ENCODE data around the gene SLCO2B1. TPM values are rescaled to one million over a fixed set of nuclear protein-coding genes. Genes with fewer than 3 reads are reported as not detected.

The SLCO2B1 gene
- total RNA-seq, 1 experiment from 2014 or later = not detected

DNA sequence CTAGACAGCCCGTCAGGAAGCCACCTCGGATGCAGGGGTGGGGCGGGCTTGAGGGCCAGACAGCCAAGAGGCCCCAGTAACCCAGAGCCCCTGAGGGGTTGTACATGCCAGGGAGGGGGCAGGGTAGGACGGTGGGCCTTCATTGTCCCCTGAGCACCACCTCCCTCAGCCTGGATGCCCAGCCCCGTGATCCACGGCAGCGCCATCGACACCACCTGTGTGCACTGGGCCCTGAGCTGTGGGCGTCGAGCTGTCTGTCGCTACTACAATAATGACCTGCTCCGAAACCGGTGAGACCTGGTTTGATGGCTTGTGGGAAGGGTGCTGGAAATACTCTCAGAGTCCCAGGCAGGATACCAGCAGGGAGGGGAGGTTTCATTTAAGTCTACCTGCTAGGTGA, 52.2 kb downstream of the SLCO2B1 start:
- no peak for DNase-seq (ENCODE audit: low spot score)
- in situ Hi-C loops (cut with HindIII; ENCODE audit: low sequenced_read_pairs) = no loop called here

DNA sequence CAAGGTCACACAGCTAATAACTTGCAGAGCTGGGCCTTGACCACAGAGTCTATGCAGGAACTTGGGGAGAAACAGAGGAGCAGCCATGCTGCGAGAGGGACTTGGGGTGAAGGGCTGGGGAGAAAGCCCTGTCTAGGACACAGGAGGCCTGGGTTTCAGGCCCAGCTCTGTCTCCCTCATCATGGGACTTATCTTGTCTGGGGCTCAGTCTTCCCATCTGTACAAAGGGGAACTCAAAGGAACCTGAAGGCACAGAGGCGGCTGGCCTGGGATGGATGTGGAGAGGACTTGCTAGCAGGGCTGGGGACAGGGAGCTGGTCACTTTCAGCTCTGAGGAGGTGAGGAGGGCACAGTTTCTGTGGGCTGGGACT, 52.7 kb downstream of the SLCO2B1 start:
- DNase-seq (ENCODE audit: low spot score) = no peak
- in situ Hi-C loops (cut with HindIII; ENCODE audit: low sequenced_read_pairs) = no loop called here

DNA sequence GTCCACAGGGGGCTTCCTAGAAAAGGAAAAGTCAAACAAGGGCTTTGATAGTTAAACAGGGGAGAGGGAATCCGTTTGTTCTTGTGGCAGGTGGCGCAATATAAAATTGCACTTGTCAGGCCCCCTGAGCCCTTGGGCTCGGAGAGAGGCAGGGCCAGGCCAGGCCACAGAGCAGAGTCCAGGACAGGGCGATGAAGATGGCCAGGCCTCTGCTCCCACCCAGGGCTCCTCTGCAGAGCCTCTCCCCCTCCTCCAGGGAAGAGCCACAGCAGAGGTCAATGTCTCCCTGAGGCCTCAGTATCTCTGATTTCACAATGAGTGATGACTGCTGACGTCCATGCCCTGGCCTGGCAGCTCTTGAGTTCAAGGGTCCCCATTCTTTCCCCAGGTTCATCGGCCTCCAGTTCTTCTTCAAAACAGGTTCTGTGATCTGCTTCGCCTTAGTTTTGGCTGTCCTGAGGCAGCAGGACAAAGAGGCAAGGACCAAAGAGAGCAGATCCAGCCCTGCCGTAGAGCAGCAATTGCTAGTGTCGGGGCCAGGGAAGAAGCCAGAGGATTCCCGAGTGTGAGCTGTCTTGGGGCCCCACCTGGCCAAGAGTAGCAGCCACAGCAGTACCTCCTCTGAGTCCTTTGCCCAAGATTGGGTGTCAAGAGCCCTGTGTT, 53.2 kb downstream of the SLCO2B1 start:
- in situ Hi-C loops (cut with HindIII; ENCODE audit: low sequenced_read_pairs) = no loop called here
- DNase-seq (ENCODE audit: low spot score) = no peak

GRCh38 chr11:75204685-75205563, 54.0 kb downstream of the SLCO2B1 start:
- DNase-seq (ENCODE audit: low spot score) = peak; percentile 83
- in situ Hi-C loops (cut with HindIII; ENCODE audit: low sequenced_read_pairs) = no loop called here

GRCh38 chr11:75205564-75206020, 54.7 kb downstream of the SLCO2B1 start:
- DNase-seq (ENCODE audit: low spot score) = no peak
- in situ Hi-C loops (cut with HindIII; ENCODE audit: low sequenced_read_pairs) = no loop called here

DNA sequence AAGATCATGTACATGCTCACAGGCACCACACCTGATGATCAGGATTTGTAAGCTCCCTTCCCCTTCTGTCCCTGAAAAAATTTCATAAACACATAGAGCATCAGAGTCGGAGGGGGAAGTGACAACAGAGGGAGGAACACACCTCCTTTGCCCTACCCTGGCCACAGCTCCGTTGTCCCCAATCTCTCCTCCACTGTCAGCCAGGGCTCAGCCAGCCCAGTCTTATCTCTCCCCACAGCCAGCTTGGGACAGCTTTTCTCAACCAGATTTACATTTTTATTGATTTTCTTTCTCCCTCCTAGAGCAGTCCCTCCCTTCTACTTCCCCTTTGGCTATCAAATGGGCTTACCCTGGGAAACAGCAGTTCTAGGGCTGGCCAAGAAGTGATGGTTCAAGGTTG, 57.5 kb downstream of the SLCO2B1 start:
- no peak for DNase-seq (ENCODE audit: low spot score)
- in situ Hi-C loops (cut with HindIII; ENCODE audit: low sequenced_read_pairs) = no loop called here

DNA sequence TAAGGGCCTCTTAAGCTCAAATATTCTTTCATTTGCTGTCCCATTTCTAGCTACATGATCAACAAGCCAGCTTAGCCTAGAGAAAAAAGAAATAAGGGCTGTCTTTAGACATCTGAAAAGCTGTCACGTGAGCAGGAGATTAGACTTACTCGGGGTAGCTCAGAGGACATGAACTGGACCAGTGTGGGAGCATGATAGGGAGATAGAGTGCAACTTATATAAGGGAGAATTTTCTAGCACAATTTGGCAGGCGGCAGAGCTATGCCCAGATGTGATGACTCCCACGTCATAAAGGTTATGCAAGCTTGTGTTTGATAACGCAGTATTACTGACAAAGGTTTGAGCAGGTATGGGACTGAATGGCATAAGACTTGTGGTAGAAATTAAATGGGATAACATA, 61.5 kb downstream of the SLCO2B1 start:
- no peak for DNase-seq (ENCODE audit: low spot score)
- in situ Hi-C loops (cut with HindIII; ENCODE audit: low sequenced_read_pairs) = no loop called here

DNA sequence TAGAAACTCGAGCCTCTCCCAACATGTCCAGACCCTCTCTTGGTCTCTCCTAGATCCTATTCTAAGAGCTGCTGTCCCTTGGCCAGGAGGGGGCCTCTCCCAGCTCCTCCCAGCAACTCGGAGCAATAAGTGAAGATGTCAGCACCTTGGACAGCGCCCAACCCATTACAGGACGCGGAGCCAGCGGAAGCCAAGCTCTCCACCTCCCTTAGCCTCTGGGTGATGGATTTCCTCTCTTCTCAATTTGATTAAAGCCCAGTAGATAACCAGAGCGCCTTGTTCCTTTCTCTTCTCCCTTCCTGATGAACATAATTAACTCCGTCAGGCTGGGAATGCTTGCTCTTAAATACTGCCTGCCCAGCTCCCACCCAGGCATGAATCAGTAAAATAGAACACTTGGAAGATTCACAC, 63.5 kb downstream of the SLCO2B1 start:
- peak; percentile 37 for DNase-seq (ENCODE audit: low spot score)
- in situ Hi-C loops (cut with HindIII; ENCODE audit: low sequenced_read_pairs) = no loop called here

GRCh38 chr11:75214843-75215242, 63.9 kb downstream of the SLCO2B1 start:
- no peak for DNase-seq (ENCODE audit: low spot score)
- in situ Hi-C loops (cut with HindIII; ENCODE audit: low sequenced_read_pairs) = no loop called here

- in situ Hi-C loops (cut with HindIII; ENCODE audit: low sequenced_read_pairs) = no loop called here
- no peak for DNase-seq (ENCODE audit: low spot score)
Measured at GRCh38 chr11:75219869-75220268, 69.0 kb downstream of the SLCO2B1 start.

DNA sequence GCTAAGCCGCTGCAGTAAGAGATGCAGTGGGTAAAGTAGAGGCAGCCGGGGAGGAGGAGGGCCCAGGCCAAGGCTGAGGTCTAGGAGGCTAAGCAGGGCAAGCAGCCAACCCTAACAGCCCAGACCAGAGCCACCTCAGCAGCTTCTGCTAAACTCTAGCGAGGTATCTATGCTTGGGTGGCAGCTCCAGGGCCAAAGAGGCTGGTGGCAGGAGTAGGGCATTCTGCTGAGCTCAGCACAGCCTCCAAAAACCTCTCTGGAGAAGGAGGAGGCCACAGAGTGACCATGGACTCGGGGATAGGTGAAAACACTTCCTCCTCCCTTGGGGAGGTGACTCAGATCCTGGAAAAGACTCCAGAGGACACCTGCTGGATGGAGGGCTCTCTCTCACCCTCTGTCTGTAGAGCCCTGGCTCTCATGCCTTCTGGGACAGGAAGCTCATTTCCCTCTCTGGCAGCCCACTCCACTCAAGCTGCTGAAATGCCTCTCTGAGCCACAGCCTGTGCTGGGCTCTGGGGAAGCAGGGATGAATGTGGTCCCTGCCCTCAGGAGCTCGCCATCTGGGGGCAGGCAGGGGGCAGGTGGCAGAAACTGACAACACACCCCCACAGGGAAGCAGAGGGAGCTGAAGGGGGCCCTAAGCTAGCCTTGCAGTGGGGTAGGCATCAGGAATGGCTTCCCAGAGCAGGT, 73.2 kb downstream of the SLCO2B1 start:
- in situ Hi-C loops (cut with HindIII; ENCODE audit: low sequenced_read_pairs) = no loop called here
- no peak for DNase-seq (ENCODE audit: low spot score)

DNA sequence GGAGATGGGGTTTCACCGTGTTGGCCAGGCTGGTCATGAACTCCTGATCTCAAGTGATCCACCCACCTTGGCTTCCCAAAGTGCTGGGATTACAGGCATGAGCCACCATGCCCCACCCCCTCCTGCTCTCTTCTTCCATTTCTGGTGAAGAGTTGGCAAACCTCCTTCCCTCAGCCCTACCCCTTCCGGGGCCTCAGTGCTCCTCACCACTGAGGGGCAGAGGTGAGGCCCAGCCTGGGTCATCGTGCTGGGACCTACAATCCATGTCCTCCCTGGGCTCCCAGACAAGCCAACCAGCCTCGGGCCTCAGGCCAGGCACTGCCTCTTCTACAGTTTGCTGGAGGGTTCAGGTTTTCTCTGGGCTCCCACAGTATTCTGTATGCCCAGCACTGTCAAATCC, 74.9 kb downstream of the SLCO2B1 start:
- no peak for DNase-seq (ENCODE audit: low spot score)
- in situ Hi-C loops (cut with HindIII; ENCODE audit: low sequenced_read_pairs) = no loop called here

- in situ Hi-C loops (cut with HindIII; ENCODE audit: low sequenced_read_pairs) = no loop called here
- DNase-seq (ENCODE audit: low spot score) = no peak
Measured at GRCh38 chr11:75229466-75229865, 78.6 kb downstream of the SLCO2B1 start.

DNA sequence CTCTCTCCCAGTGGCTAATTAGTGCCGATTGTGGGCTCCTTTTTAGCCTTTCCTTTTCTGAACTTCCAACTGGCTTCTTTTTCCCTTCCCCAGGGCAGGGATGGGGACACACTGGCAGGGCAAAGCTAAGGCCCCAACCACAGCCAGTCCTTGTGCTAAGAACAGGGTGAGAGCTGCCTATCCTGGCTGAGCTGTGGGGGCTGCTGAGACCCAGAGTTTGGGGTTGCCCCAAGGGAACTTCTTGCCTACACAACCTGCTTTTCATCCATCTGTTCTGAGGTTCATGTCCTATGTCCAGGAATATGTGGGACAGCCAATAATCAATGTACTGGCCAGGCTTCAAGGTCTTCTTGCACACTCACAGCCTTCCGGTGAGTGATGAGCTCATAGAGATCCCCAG, 79.7 kb downstream of the SLCO2B1 start:
- DNase-seq (ENCODE audit: low spot score) = no peak
- in situ Hi-C loops (cut with HindIII; ENCODE audit: low sequenced_read_pairs) = no loop called here

GRCh38 chr11:75233754-75234172, 82.9 kb downstream of the SLCO2B1 start:
- in situ Hi-C loops (cut with HindIII; ENCODE audit: low sequenced_read_pairs) = no loop called here
- no peak for DNase-seq (ENCODE audit: low spot score)

DNA sequence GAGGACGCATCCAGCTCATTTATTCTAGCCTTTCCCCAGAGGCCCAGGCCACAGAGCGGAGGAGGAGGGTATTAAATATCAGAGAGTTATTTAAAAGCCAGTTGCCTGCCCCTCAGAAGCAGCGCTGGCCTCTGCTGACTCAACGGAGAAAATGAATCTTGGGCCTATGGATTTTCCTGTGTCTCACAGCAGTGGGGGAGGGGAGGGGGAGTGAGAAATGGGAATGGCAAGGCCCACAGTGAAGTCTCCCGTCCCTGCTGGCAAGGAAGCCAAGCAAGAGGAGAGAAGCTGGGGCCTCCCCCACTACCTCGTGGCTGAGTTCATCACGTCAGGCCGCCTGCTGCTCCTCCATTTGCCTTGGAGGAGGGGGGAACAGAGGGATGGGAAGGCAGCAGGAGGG, 85.2 kb downstream of the SLCO2B1 start:
- in situ Hi-C loops (cut with HindIII; ENCODE audit: low sequenced_read_pairs) = no loop called here
- DNase-seq (ENCODE audit: low spot score) = no peak

DNA sequence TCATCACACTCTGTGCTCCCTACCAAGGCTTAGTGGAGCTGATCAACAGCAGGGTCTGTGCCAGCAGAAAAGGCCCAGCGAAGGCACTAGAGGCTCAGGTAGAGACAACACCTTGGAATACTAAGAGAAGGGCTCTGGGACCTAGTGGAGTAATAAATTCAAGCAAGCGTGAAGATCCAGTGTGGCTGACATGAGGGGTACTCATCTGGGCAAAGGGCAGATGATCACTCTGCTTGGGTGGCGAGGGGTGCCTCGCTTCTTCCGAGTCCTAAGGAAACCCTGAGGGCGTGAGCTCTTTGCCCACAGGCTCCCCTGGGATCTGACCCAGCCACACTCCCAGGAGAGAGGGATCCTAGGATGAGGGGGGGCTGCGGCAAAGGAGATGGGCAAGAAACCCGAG, 86.1 kb downstream of the SLCO2B1 start:
- in situ Hi-C loops (cut with HindIII; ENCODE audit: low sequenced_read_pairs) = no loop called here
- DNase-seq (ENCODE audit: low spot score) = no peak

DNA sequence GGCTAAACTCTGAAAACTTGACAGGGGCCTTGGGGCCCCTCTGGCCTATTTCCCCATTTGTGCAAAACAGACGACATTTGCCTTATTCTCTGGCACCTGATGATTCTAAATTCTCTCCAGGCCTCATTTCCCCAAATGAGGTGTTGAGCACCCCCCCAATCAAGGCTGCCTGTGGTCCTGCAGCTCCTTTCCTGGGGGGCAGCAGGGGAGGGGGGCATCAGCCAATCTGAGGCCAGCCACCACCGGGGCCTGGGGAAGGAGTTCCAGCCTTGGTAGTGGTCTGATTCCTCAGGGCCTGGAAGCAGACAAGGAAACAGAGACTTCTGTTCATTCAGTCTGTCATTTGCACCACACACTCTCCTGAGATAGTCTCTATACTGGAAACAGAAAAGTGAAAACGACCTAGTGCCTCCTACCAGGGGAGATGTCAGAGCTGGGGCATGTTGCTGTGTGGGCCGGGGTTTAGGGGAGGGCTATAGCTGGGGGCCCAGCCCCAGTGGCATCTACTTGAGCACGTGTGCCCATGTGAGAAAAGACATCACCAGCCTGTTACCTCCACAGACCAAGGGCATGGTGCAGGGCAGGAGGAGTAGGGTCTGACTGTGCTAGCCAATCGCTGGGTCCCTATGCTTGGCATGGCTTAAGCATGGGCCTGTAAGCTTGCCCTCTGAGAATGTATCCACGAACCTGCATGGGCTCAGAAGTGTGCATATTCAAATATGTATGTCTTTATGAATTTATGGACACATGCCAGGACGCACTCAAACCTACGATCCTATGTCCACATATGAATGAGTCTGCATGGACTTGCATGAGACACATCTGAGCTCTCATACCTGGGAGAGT, 87.9 kb downstream of the SLCO2B1 start:
- in situ Hi-C loops (cut with HindIII; ENCODE audit: low sequenced_read_pairs) = no loop called here
- no peak for DNase-seq (ENCODE audit: low spot score)

GRCh38 chr11:75239531-75240290, 88.8 kb downstream of the SLCO2B1 start:
- in situ Hi-C loops (cut with HindIII; ENCODE audit: low sequenced_read_pairs) = no loop called here
- no peak for DNase-seq (ENCODE audit: low spot score)

Measured in G401 (cell line).